Measurements from ENCODE around the gene POR.
"Not testable (repeated sequence)": the region's sequence is repeated elsewhere in the genome, so short reads cannot be mapped to it uniquely, and the experiment has no call there.

The POR gene
- total RNA-seq = 37.8 to 66.9 (median 55.1) reads per million in 9 experiments

GRCh38 chr7:75914655-75915415 lies at the start of gene POR:
TSS of gene POR (plus strand) at chr7:75915155. CDS start at chr7:75954002, 38,847 bp downstream.
- H3K4me1 Mint-ChIP-seq (ENCODE audit: low read depth in 2 of 2) = peaks cover 22 to 27% of the 10 kb centered on the region in 2 donors
- H3K36me3 Mint-ChIP-seq (ENCODE audit: insufficient read depth) = peaks cover 24% of the 10 kb centered on the region
- H3K4me3 Mint-ChIP-seq = peak within 1 kb of the TSS; percentile 88 to 89
- DNase-seq (peak; percentile 97 to 99 (median 99)), ATAC-seq (replicated peaks) (peak; percentile 93)
- H3K27me3 Mint-ChIP-seq = no peaks in the 10 kb centered on the region
- peak within 1 kb of the TSS; percentile 95 to 96 for H3K27ac Mint-ChIP-seq
- no peaks in the 10 kb centered on the region for H3K9me3 Mint-ChIP-seq

GRCh38 chr7:75866114-75866488 lies 48.9 kb upstream of the POR start:
- H3K9me3 Mint-ChIP-seq = no peaks in the 10 kb centered on the region
- DNase-seq (no peak), ATAC-seq (replicated peaks) (peak; percentile 7)
- H3K4me1 Mint-ChIP-seq (ENCODE audit: low read depth in 2 of 2) = peaks cover 4 to 5% of the 10 kb centered on the region in 2 donors
- H3K27ac Mint-ChIP-seq = no peak overlapping the region
- H3K36me3 Mint-ChIP-seq (ENCODE audit: insufficient read depth) = peaks cover 7% of the 10 kb centered on the region
- H3K27me3 Mint-ChIP-seq = peaks cover 22 to 27% of the 10 kb centered on the region in 2 donors
- H3K4me3 Mint-ChIP-seq = no peak overlapping the region

- H3K27me3 Mint-ChIP-seq = peaks cover 22 to 27% of the 10 kb centered on the region in 2 donors
- ATAC-seq (replicated peaks) = peak; percentile 69
- DNase-seq = peak; percentile 18 to 29 (median 23)
- no peak overlapping the region for H3K4me3 Mint-ChIP-seq
- no peak overlapping the region for H3K27ac Mint-ChIP-seq
- H3K9me3 Mint-ChIP-seq = no peaks in the 10 kb centered on the region
- H3K4me1 Mint-ChIP-seq (ENCODE audit: low read depth in 2 of 2) = peaks cover 4 to 5% of the 10 kb centered on the region in 2 donors
- peaks cover 7% of the 10 kb centered on the region for H3K36me3 Mint-ChIP-seq (ENCODE audit: insufficient read depth)
Measured at GRCh38 chr7:75866489-75867389, 48.2 kb upstream of the POR start.

- peaks cover 22 to 27% of the 10 kb centered on the region in 2 donors for H3K27me3 Mint-ChIP-seq
- no peaks in the 10 kb centered on the region for H3K9me3 Mint-ChIP-seq
- H3K4me3 Mint-ChIP-seq = no peak overlapping the region
- H3K4me1 Mint-ChIP-seq (ENCODE audit: low read depth in 2 of 2) = peaks cover 4 to 5% of the 10 kb centered on the region in 2 donors
- DNase-seq (no peak), ATAC-seq (replicated peaks) (no peak)
- no peak overlapping the region for H3K27ac Mint-ChIP-seq
- H3K36me3 Mint-ChIP-seq (ENCODE audit: insufficient read depth) = peaks cover 7% of the 10 kb centered on the region
Measured at GRCh38 chr7:75867390-75867717, 47.6 kb upstream of the POR start.

- Mint-ChIP-seq H3K4me3 (no peak overlapping the region), H3K27me3 (peaks cover 20 to 25% of the 10 kb centered on the region in 2 donors), H3K4me1 (ENCODE audit: low read depth in 2 of 2) (peaks cover 4 to 5% of the 10 kb centered on the region in 2 donors), H3K36me3 (ENCODE audit: insufficient read depth) (peaks cover 6% of the 10 kb centered on the region), H3K27ac (no peak overlapping the region), H3K9me3 (no peaks in the 10 kb centered on the region)
- no peak for ATAC-seq (replicated peaks)
- no peak for DNase-seq
Measured at GRCh38 chr7:75868153-75868552, 46.8 kb upstream of the POR start.

- H3K4me1 Mint-ChIP-seq (ENCODE audit: low read depth in 2 of 2) = peaks cover 4 to 5% of the 10 kb centered on the region in 2 donors
- no peak for ATAC-seq (replicated peaks)
- no peaks in the 10 kb centered on the region for H3K36me3 Mint-ChIP-seq (ENCODE audit: insufficient read depth)
- no peak for DNase-seq
- no peak overlapping the region for H3K27ac Mint-ChIP-seq
- no peaks in the 10 kb centered on the region for H3K9me3 Mint-ChIP-seq
- H3K27me3 Mint-ChIP-seq = peaks cover 12 to 14% of the 10 kb centered on the region in 2 donors
- H3K4me3 Mint-ChIP-seq = no peak overlapping the region
Measured at GRCh38 chr7:75869776-75870379, 45.1 kb upstream of the POR start.

- Mint-ChIP-seq H3K4me3 (no peak overlapping the region), H3K9me3 (no peaks in the 10 kb centered on the region), H3K27ac (no peak overlapping the region), H3K36me3 (ENCODE audit: insufficient read depth) (no peaks in the 10 kb centered on the region), H3K27me3 (peaks cover 12 to 13% of the 10 kb centered on the region in 2 donors), H3K4me1 (ENCODE audit: low read depth in 2 of 2) (peaks cover 4 to 5% of the 10 kb centered on the region in 2 donors)
- DNase-seq (no peak), ATAC-seq (replicated peaks) (no peak)
Measured at GRCh38 chr7:75870557-75871161, 44.3 kb upstream of the POR start.

GRCh38 chr7:75872073-75872782 lies 42.7 kb upstream of the POR start:
- Mint-ChIP-seq H3K27ac (no peak overlapping the region), H3K4me1 (ENCODE audit: low read depth in 2 of 2) (no peaks in the 10 kb centered on the region), H3K27me3 (peaks cover 0 to 2% of the 10 kb centered on the region in 2 donors), H3K4me3 (no peak overlapping the region), H3K9me3 (no peaks in the 10 kb centered on the region), H3K36me3 (ENCODE audit: insufficient read depth) (no peaks in the 10 kb centered on the region)
- no peak for ATAC-seq (replicated peaks)
- DNase-seq = no peak

- H3K27ac Mint-ChIP-seq; H3K36me3 Mint-ChIP-seq (ENCODE audit: insufficient read depth); H3K9me3 Mint-ChIP-seq; H3K27me3 Mint-ChIP-seq; ATAC-seq (replicated peaks); H3K4me3 Mint-ChIP-seq; DNase-seq: not testable (repeated sequence)
- peaks cover 7 to 10% of the 10 kb centered on the region in 2 donors for H3K4me1 Mint-ChIP-seq (ENCODE audit: low read depth in 2 of 2)
Measured at GRCh38 chr7:75874180-75874579, 40.8 kb upstream of the POR start.

GRCh38 chr7:75875113-75876080 lies 39.6 kb upstream of the POR start:
- peaks cover 8% of the 10 kb centered on the region for H3K36me3 Mint-ChIP-seq (ENCODE audit: insufficient read depth)
- no peak for ATAC-seq (replicated peaks)

GRCh38 chr7:75876126-75876881 lies 38.7 kb upstream of the POR start:
- peaks cover 22 to 32% of the 10 kb centered on the region in 2 donors for H3K4me1 Mint-ChIP-seq (ENCODE audit: low read depth in 2 of 2)
- H3K9me3 Mint-ChIP-seq = no peaks in the 10 kb centered on the region
- no peak overlapping the region for H3K4me3 Mint-ChIP-seq
- ATAC-seq (replicated peaks) = no peak
- no peak overlapping the region for H3K27ac Mint-ChIP-seq
- H3K36me3 Mint-ChIP-seq (ENCODE audit: insufficient read depth) = peaks cover 10% of the 10 kb centered on the region
- H3K27me3 Mint-ChIP-seq = no peaks in the 10 kb centered on the region
- DNase-seq = no peak

More at GRCh38 chr7:75875113-75876080, 39.6 kb upstream of the POR start:
- no peak for DNase-seq
- Mint-ChIP-seq H3K4me1 (ENCODE audit: low read depth in 2 of 2) (peaks cover 19 to 22% of the 10 kb centered on the region in 2 donors), H3K9me3 (no peaks in the 10 kb centered on the region), H3K27me3 (no peaks in the 10 kb centered on the region), H3K4me3 (no peak overlapping the region), H3K27ac (no peak overlapping the region)

Measured in effector memory CD8-positive, alpha-beta T cell (primary cell).